ENCODE measurements around the gene BCL7C.
"Not testable (repeated sequence)": the region's sequence is repeated elsewhere in the genome, so short reads cannot be mapped to it uniquely, and the experiment has no call there.

The BCL7C gene

DNA sequence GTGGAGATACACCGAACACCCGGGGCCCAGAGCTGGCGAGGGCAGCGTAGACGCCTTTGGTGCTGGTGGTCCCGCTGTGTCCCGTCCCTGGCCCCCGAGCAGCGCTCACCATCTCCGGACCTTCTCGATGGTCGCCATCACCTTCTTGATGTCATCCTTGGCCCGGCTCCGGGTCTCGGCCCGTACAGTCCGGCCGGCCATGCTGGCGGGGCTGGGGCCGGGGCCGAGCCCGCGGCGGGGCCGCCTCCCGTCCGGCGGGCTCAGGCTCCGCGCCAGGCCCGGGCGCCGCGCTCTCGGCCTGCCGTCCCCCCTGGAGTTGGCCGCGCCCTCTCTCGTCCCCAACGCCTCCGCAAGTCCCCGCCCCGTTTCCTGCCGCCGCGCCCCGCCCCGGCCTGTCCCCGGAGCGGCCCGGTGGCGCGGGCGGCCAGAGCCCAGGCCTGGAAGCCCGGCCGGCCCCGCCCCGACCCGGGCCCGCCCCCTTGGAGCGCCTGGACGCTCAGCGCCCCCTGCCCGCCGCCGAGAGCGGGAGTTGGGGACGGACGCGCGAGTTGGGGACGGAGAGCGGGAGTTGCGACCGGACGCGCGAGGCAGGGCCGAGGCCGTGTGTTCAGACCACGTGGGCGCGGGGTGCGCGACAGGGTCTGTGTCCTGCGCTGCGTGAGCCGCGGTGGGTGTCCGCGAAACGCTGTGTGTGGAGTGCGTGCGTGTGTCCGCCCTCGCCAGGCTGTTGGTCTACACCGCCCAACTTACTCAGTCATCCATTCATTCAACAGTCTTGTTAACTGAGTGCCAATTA lies at the start of gene BCL7C:
BCL7C (minus strand) TSS at position 334 of the 796 bp plus-strand sequence; CDS start at position 201, 133 bp downstream.
- DNase-seq = peak; percentile 92

DNA sequence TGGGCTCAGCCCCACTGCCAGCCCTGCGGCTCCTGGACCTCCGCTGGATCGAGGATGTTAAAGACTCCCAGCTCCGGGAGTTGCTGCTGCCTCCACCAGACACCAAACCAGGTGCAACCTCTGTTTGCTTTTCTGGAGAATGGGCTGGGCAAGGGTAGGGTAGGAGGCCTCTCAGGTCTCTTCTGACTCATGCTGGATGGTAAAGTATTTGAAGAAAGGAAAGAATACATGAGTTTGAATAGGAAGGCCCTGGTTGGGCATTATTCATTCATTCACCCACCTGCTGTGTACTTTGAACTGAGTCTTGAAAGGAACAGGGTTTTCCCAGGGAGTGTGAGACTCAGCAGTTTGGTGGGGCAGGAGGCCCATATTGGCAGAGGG lies 48.5 kb upstream of the BCL7C start:
- DNase-seq = no peak

DNA sequence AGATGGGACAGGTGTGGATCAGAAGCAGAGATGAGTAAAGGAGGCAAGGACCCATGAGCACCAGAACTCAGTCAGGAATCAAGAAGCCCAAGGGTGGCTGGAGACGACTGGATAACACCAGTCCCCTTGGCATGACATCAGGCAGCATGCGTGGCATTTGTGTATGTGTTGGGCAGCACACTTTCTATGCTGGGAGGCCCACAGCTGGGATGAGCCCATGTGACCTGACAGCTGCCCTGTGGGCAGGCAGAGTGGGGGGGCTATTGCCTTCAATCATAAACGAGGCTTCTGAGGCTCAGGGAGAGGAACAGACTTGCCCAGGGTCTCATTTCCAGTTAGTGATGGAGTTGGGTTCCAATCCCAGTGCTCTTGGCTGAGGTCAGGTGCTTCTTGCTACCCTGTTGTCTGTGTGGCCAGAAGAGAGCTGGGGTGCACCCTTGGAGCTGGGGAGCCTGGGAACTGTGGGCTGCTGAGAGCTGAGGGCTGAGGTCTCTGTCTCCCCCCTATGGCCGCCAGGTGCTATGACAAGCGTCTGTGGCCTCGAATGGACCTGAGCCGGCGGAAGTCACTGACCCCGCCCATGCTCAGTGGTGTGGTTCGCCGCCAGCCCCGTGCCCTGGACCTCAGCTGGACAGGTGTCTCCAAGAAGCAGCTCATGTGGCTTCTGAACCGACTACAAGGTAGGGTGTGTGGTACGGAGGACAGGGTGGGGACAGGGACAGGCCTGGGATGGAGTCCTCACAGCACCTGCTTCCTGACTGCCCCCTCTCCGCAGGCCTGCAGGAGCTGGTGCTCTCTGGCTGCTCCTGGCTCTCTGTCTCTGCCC lies 47.9 kb upstream of the BCL7C start:
- DNase-seq = peak; percentile 80

DNA sequence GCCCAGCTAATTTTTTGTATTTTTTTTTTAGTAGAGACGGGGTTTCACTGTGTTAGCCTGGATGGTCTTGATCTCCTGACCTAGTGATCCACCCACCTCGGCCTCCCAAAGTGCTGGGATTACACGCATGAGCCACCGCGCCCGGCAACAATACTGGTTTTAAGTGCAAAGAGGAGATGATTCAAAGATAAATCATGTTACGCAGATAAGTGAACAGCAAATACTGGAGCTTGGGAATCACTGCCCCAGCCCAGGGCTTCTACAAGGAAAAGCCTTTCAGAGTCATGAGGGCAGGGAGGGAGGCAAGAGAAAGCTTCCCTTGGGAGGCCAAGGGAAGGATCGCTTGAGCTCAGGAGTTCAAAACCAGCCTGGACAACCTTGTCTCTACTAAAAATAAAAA lies 45.7 kb upstream of the BCL7C start:
- not testable (repeated sequence) for DNase-seq

DNA sequence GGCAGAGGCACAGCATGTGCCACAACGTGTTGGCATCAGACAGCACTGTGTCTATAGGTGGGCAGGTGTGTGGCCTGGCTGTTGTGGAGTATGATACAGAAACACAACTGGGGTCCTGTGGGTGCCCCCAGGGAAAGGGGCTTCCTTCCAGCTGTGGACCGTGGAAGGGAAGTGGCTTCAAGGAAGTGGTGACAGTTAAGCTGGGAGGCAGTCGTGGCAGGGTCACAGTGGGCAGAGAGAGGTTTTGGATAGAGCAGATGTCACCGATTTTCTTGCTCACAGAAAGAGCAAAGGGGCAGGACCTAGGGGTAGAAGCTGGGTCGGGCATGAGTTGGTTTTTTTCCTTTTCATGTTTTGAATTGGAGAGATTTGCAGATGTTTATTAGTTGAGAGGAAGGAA lies 43.8 kb upstream of the BCL7C start:
- no peak for DNase-seq

DNA sequence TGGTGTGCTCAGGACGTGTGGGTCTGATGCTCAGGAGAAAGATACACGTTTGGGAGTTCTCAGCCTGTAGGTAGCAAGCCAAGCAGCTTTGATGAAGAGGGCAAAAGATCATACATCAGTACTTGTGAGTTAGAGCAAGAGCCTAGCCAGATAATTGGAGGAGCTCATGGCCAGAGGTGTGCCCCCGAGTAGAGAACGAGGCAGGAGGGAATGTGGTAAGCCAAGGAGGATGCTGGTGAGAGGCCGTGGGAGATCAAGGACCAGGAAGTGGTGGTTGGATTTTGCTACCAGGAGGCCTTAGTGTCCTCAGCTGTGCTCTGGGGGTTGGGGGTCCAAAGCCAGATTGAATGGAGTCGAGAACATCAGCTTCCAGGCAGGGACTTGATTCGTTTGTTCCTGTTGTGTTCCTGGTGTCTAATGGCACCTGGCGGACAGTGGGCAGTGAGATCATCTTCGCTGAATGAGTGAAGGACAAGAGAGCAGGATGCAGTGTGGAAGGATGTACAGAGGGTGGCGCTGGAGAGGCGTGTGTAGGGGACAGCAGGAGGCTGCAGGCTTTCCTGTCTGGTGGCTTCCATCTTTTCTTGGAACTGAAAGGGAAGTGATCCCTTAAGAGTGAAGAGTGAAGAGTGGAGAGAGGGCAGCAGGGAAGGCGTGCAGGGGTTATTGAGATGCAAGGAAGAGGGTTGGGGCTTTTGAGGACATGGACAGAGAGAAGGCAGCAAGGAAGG lies 41.1 kb upstream of the BCL7C start:
- DNase-seq = peak; percentile 64

DNA sequence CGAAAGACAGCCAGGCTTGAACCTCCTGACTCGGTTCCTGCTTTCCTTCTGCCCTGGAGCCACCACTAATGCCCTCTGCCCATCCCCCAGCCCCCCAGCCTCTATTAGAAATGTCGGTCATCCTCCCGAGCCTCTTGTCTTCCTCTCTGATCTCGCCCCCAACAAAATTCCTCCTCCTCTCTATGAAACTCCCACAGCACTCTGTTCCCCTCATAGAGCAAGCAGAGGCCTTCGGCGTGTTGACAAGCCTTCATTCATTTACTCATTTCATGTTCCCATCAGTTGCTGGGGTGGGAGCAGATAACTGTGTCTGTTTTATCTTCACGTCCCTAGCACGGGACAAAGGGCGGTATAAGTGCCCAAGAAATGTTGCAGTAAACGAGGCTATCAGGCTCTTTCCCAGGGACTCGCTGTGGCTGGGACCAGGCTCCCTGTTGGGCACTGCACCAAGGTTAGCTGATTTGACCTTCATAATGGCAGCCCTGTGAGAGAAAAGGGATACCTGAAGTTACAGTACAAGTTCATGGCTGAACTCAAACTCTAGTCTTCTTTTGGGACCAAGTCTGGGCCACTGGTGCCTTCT lies 37.3 kb upstream of the BCL7C start:
- no peak for DNase-seq

DNA sequence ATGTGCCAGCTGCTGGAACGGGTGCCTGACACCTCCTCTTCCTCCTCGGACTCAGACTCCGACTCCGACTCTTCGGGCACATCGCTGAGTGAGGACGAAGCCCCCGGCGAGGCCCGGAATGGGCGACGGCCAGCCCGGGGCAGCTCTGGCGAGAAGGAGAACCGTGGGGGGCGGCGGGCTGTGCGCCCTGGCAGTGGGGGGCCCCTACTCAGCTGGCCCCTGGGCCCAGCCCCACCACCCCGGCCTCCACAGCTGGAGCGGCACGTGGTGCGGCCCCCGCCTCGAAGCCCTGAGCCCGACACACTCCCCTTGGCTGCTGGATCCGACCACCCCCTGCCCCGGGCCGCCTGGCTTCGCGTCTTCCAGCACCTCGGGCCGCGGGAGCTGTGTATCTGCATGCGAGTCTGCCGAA lies 36.3 kb upstream of the BCL7C start:
- DNase-seq = no peak

DNA sequence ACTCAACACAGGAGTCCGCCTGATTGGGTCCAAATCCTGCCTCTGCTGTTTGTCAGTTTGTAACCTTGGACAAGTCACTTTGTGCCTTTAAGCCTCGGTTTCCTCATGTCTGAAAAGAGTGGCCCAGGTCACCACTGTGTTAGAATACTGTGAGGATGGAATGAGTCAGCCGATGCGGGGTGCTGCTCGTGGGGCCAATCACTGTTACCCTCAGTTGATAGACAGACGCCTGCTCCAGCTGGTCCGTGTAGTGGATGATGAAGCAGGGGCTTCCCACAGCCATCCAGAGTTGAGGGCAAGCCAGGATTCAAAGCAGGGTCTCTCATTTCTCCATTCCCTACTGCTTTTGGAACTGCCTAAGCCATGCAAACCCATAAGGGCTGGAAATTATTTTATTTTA lies 35.3 kb upstream of the BCL7C start:
- DNase-seq = no peak

DNA sequence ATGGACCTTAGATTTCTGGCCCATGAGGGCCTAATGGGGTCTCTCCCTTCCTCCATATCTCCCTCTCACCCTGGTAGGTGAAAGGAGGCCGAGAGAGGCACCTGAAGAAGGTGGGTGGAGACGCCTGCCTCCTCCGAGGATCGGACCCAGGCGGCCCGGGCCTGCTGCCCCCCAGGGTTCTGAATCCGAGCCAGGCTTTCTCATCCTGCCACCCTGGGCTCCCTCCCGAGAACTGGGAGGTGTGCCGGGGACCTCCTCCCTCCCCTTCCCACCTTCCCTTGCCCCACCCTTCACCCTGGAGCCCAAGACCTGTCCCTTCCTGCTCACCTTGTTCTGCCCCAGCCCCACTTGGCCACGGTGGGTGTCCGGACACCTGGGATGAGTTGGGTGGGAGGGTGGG lies 34.5 kb upstream of the BCL7C start:
- DNase-seq = no peak

DNA sequence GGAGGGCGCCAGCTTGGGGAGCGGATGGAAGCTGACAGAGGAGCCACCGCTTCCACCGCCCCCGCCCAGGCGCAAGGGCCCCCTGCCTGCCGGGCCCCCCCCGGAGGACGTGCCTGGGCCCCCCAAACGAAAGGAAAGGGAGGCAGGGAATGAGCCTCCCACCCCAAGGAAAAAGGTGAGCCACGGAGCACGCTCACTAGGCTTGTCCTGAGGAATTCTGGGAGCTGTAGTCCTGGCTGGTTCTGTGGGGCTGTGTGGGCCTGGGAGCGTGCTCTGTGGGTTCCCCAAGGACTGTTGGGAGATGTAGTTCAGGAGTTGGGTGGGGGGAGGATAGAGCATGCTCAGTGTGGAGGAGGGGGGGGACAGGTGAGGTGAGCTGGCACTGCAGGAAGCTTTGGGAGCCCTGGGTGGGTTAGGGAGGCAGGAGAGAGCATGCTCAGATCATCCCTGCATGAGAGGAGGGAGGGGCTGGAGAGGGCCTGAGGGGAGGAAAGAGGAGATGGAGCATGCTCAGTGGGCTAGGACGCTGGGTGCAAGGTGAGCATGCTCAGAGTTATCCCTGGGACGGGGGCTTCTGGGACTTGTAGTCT lies 34.0 kb upstream of the BCL7C start:
- DNase-seq = peak; percentile 55

DNA sequence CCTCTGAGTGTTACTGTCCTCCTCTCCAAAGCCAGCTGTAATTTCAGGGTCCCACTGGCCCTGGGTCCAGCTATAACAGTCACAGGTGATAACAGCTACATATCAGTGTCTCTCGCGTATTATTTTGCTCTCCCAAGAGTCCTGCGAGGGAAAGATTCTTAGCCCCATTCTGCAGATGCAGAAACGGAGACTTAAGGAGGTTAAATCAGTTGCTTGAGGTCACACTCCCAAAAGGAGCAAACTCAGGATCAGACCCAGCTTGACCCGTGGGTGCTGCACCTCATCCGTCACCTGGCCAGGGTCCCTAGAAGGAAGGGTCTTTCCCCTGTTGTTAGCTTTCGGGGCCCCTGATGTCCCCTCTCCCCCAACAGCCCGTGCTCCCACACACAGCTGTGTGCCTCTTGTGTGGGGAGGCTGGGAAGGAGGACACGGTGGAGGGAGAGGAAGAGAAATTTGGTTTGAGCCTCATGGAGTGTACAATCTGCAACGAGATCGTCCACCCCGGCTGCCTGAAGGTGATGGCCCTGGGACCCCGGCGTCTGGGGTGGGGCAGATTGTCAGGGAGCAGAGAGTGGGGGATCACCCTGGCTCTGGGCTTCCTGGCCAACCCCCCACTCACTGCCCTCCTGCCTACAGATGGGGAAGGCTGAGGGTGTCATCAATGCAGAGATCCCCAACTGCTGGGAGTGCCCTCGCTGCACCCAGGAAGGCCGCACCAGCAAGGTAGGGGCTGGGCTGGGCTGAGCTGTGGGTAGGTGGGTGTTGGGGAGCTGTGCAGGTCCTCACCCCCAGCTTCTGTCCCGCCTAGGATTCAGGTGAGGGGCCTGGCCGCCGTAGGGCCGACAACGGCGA lies 33.3 kb upstream of the BCL7C start:
- no peak for DNase-seq

DNA sequence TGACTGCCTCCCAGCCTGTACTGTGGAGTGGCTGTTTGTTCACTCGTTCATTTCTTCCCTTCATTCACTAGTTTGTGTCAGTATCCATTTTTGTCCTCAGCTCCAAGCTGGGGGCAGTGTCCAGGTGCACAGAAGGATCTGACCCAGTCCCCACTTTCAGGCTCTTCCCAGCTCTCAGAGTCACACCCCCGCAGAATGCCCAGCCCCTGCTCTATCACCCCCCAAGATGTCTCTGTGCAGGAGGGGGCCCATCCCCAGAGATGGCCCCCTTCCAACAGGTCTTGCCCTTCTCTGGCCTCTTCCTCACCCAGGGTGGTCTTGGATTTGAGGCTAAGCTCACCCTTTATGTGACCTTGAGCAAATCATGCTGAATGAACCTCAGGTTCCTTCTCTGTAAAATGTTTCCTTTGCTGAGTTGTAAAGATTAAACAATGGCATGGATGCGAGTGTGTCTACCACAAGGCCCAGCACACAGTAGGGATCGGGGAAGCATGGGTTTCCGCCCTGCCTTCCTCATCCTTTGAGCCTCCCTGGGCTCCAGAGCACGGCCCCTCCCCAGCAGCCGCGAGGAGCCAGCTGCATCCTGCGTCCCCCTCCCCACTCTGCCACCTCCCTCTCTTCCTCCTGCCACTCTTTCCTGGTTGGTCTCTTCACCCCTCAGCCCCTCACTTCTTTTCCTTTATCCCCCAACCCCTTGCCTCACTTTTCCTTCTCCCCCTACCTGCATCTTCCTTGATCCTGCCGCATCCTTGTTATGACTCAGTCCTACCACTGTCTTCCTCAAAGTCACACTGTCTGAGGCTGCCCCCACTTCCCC lies 32.3 kb upstream of the BCL7C start:
- no peak for DNase-seq

DNA sequence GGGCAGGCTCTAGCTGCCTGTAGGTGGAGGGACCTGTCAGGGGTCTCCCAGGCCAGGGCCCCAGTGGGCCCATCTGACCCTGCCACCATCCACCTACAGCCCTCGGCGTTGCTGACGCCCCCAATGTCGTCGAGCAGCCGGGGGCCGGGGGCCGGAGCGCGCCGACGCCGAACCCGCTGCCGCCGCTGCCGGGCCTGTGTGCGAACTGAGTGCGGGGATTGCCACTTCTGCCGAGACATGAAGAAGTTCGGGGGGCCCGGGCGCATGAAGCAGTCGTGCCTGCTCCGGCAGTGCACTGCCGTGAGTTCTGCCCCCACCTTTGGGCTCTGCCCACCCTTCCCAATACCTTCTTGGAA lies 31.7 kb upstream of the BCL7C start:
- no peak for DNase-seq

DNA sequence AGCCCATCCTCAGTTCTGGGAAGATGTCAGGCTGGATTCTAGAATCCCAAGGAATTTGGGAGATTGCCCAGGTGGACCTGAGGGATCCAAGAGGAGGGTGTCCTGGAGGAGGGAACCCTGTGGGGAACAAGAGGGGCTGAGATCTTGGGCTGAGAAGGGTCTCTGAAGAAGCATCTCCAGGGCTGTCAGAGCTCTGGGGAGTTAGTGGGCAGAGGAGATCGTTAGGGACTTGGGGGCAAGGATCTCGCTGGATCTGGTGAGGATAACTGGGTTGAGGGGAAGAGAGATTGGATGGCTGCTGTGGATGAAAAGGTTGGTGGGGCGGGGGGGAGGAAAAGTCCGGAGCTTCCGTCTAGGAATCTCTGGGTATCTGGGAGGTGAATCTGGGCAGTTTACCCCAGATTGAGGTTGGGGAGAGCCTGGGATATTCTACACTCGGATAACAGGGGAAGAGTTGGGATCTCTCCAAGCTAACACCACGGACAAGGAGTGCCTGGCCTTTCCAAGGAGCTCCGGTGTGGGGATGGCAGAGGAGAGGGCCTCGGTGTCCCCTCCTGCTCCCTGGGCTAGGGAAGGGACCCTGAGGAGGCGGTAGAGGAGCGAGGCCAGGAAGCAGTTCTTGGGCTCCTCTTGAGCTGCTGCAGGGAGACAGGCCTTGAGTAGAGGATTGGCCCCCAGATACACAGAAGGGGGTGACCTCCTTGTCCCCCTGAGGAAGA lies 31.2 kb upstream of the BCL7C start:
- no peak for DNase-seq

DNA sequence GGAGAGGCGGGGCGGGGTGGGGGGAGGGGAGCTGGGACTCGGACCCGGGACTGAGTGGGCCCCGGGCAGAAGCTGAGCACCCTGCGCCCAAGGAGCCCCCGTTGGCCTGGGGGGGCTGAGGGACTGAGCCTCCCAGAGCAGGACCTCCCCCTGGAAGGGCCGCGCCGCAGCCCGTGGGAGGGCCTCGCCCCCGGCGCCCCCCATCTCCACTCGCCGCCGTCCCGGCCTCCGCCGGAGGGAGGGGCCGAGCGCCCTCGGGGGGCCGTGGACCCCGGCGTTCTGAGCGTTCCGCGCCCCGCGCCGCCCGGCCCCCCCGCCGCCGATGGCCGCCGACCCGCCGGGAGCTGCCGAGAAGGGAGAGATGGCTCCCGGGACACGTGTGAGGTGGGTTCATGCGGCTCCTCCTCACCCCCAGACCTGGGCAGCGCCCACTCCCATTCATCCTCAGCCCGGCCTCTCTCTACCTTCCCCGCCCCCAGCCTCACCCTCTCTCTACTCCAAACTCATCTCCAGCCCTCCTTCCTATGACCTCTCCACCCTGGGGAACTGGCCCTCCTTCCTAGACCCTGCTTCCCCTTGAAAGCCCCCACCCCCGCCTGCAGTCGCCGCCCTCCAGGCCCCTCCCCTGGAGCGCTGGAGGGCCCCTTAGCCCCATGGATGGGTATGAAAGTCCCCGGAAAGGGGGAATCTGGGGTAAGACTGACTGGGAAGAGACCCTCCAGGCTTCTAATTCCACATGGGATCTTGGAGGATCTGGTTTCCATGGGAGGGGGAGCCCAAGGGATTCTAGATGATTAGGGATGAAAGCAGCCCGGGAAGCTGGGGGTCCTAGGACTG lies 30.4 kb upstream of the BCL7C start:
- peak; percentile 40 for DNase-seq

DNA sequence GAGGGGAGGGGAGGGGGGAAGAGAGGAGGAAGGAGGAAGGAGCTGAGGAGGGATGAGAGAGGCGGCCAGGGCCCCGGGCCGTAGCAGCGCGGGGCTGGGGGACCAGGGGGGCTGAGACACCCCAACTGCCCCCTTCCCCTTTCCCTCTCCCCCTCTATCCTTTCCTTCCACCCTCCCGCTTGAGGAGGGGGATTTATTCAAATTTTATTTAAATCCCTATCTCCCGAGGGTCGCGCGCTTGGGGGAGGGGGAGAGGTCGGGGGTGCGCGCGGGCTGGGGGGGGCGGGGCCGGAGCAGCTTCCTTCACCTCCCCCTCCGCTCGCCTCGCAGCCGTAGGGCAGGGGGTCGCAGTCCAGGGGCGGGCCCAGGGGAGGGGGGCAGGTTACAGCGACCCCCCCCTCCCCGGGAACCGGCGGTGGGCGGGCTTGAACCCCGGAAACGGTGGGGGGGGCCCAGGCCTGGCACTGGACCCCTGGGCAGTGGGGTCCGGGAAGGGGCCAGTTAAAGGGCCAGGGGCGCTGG lies 29.7 kb upstream of the BCL7C start, which contains the start of gene FBXL19:
FBXL19 (plus strand) TSS at position 19 of the 522 bp plus-strand sequence. CDS start 2,183 bp downstream, outside the sequence.
- no peak for DNase-seq

DNA sequence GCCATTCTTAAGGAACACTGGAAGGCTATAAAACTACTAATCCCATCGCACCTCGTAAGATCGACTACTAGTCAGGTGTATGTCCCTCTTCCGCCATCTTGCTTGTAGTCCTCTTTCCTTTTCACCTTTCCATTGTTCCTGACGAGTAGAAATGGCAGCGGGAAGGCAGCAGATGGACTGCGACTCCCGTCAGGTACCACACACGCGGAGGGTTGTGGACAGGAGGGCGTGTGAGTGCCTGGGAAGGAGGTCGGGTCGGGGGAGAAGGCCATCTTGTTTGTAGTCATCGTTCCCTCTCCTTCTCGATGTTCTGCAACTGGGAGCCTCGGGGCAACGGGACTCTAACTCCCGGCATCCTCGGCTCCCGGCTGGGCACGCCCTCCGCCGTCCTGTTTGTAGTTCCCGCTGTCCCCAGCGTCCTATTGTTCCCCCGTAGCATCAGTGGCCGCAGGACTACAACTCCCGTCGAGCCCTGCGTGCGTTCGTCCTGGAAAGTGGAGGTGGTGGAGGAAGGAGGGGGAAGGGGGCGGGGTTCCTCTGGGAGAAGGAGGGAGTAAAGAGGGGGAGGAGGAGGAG lies 29.2 kb upstream of the BCL7C start:
- DNase-seq = peak; percentile 97

Measured in stimulated activated CD8-positive, alpha-beta memory T cell treated with anti-CD3 and anti-CD28 coated beads, Interleukin-4, amount 100 ng/mL, for 48 hours (primary cell).